ENCODE data around the gene PAN3. TPM values are rescaled to one million over a fixed set of nuclear protein-coding genes. Genes with fewer than 3 reads are reported as not detected.

The PAN3 gene, protein sequence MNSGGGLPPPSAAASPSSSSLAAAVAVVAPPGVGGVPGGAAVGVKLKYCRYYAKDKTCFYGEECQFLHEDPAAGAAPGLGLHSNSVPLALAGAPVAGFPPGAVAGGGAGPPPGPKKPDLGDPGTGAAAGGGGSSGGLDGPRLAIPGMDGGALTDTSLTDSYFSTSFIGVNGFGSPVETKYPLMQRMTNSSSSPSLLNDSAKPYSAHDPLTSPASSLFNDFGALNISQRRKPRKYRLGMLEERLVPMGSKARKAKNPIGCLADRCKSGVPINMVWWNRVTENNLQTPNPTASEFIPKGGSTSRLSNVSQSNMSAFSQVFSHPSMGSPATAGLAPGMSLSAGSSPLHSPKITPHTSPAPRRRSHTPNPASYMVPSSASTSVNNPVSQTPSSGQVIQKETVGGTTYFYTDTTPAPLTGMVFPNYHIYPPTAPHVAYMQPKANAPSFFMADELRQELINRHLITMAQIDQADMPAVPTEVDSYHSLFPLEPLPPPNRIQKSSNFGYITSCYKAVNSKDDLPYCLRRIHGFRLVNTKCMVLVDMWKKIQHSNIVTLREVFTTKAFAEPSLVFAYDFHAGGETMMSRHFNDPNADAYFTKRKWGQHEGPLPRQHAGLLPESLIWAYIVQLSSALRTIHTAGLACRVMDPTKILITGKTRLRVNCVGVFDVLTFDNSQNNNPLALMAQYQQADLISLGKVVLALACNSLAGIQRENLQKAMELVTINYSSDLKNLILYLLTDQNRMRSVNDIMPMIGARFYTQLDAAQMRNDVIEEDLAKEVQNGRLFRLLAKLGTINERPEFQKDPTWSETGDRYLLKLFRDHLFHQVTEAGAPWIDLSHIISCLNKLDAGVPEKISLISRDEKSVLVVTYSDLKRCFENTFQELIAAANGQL
- total RNA-seq = 10 to 100 TPM; 26.2 to 30.4 (median 27.1) TPM

DNA sequence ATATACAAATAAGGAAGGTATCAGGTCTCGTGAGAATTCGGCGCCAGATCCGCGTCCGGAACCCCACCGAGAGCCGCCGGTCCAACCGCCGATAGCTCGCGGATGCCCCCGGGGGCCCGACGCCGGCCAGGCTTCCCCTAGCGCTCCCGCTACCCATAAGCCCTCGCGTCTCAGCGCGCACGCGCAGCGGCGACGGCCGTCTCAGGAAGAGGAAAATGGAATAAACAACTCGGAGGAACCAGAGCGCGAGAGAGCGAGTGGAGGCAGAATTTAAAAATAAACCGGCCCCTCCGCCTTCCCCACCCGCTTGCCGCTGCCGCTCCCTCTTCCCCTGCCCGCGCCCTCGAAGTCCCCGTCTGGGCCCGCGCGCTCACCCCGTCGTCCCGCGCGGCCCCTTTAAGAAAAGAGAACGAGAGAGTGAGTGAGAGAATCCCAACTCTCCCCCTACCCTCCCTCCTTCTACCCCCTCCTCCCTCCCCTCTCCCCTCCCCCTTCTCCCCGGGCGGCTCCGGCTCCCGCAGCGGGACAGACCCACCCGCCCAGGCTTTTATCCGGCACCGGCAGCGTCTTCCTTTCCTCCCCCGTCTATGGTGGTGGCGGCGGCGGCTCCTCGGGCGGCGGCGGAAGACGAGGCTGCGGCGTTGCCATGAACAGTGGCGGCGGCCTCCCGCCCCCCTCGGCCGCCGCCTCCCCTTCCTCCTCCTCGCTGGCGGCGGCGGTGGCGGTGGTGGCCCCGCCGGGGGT is at the start of gene PAN3:
TSS of gene PAN3 (plus strand) at position 534 of the 744 bp plus-strand sequence. CDS start at position 647, 113 bp downstream.
- no peak for TF ChIP-seq POLR2A (IDR thresholded peaks at IDR 0.05; ENCODE audit: low read depth)
- no peak for TF ChIP-seq EP300 (IDR thresholded peaks at IDR 0.05)
- TF ChIP-seq, protein P1, sequence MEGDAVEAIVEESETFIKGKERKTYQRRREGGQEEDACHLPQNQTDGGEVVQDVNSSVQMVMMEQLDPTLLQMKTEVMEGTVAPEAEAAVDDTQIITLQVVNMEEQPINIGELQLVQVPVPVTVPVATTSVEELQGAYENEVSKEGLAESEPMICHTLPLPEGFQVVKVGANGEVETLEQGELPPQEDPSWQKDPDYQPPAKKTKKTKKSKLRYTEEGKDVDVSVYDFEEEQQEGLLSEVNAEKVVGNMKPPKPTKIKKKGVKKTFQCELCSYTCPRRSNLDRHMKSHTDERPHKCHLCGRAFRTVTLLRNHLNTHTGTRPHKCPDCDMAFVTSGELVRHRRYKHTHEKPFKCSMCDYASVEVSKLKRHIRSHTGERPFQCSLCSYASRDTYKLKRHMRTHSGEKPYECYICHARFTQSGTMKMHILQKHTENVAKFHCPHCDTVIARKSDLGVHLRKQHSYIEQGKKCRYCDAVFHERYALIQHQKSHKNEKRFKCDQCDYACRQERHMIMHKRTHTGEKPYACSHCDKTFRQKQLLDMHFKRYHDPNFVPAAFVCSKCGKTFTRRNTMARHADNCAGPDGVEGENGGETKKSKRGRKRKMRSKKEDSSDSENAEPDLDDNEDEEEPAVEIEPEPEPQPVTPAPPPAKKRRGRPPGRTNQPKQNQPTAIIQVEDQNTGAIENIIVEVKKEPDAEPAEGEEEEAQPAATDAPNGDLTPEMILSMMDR (IDR thresholded peaks at IDR 0.05) = peak in 1 of 3 experiments; percentile 19
- TF ChIP-seq POLR2AphosphoS5 (IDR thresholded peaks at IDR 0.05) = peak; percentile 82 to 94
- Histone ChIP-seq H3K27me3 (no peaks in the 10 kb centered on the region), H3K4me3 (peak within 1 kb of the TSS; percentile 77 to 100 (median 90)), H3K27ac (replicated peaks in 1 of 4) (peak within 1 kb of the TSS; percentile 96 to 98 (median 97)), H3K4me1 (peaks cover 23 to 48% (median 42%) of the 10 kb centered on the region in 4 donors), H3K36me3 (no peaks in the 10 kb centered on the region), H3K9me3 (no peaks in the 10 kb centered on the region)
- peak; percentile 95 for DNase-seq (ENCODE audit: extremely low spot score)
- intact Hi-C loops (cut with DNase I) = no loop called here
- WGBS = under 1% methylated on average over 74 of the region's 84 CpGs

DNA sequence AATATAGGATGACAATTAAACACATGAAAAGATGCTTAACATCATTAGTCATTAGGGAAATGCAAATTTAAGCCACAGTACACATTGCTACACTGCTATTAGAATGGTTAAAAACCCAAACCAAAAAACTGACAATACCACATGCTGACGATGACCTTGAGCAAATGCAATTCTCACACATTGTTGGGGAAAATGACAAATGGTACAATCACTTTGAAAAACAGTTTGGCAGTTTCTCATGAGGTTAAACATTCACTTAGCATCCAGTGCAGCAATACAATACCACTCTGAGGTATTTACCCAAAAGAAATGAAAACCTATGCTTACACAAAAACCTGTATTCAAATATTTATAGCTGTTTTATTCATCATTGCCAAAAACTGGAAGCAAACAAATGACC is 49.3 kb upstream of the PAN3 start:
- H3K4me1 ChIP-seq = no peaks in the 10 kb centered on the region
- TF ChIP-seq EP300 (IDR thresholded peaks at IDR 0.05) (no peak), POLR2A (IDR thresholded peaks at IDR 0.05; ENCODE audit: low read depth) (no peak), POLR2AphosphoS5 (IDR thresholded peaks at IDR 0.05) (no peak)
- TF ChIP-seq, protein P1 (IDR thresholded peaks at IDR 0.05) = no peak
- H3K4me3 ChIP-seq = no peak overlapping the region
- DNase-seq (ENCODE audit: extremely low spot score) = no peak
- H3K27ac ChIP-seq (replicated peaks in 1 of 4) = no peak overlapping the region
- WGBS = 31% methylated on average over 1 of the region's 1 CpG
- H3K9me3 ChIP-seq = no peaks in the 10 kb centered on the region
- H3K36me3 ChIP-seq = no peaks in the 10 kb centered on the region
- peaks cover 0 to 20% (median 3%) of the 10 kb centered on the region in 4 donors for H3K27me3 ChIP-seq
- intact Hi-C loops (cut with DNase I) = no loop called here

DNA sequence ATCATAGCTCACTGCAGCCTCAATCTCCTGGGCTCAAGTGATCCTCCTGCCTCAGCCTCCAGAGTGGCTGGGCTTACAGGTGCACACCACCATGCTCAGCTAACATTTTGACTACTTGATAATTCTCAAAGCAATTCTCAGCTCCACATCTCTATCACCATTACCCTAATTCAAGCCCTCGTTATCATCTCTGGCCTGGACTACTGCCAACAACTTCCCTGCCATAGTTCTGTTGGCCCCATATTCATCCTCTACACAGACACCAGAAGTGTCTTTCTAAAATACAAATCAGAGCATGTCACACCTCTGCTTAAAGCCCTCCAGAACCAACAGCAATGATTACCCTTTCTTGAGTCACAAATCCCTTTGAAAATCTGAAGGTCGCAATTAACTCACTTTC is 45.9 kb upstream of the PAN3 start:
- intact Hi-C loops (cut with DNase I) = no loop called here
- DNase-seq (ENCODE audit: extremely low spot score) = no peak
- Histone ChIP-seq H3K4me1 (no peaks in the 10 kb centered on the region), H3K27me3 (peaks cover 0 to 39% (median 3%) of the 10 kb centered on the region in 4 donors), H3K36me3 (no peaks in the 10 kb centered on the region), H3K9me3 (no peaks in the 10 kb centered on the region), H3K4me3 (no peak overlapping the region), H3K27ac (replicated peaks in 1 of 4) (no peak overlapping the region)
- no peak for TF ChIP-seq POLR2A (IDR thresholded peaks at IDR 0.05; ENCODE audit: low read depth)
- no peak for TF ChIP-seq POLR2AphosphoS5 (IDR thresholded peaks at IDR 0.05)
- TF ChIP-seq EP300 (IDR thresholded peaks at IDR 0.05) = no peak
- TF ChIP-seq, protein P1 (IDR thresholded peaks at IDR 0.05) = no peak
- WGBS = 69% methylated on average over 2 of the region's 2 CpGs

DNA sequence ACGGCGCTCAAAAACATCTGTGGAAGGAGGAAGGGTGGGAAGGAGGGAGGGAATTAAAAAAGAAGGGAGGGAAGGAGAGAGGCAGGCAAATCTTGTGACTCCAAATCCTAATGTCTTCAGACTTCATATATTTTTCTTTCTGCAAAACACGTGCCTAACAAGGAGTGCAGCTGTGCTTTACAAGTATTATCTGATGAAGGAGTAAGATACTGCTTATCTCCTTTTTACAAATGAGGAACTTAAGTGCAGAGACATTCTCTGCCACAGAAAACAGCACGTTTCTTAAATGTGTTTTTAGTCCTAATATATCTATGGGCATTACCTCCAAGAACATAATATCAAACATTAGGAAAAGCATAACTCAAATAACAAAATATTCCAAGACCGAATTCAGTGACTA is 44.5 kb upstream of the PAN3 start:
- Histone ChIP-seq H3K9me3 (no peaks in the 10 kb centered on the region), H3K27ac (replicated peaks in 1 of 4) (no peak overlapping the region), H3K4me3 (no peak overlapping the region), H3K36me3 (no peaks in the 10 kb centered on the region), H3K4me1 (no peaks in the 10 kb centered on the region), H3K27me3 (peaks cover 0 to 53% (median 6%) of the 10 kb centered on the region in 4 donors)
- WGBS = 41% methylated on average over 5 of the region's 5 CpGs
- TF ChIP-seq POLR2AphosphoS5 (IDR thresholded peaks at IDR 0.05) = no peak
- TF ChIP-seq, protein P1 (IDR thresholded peaks at IDR 0.05) = no peak
- TF ChIP-seq EP300 (IDR thresholded peaks at IDR 0.05) = no peak
- no peak for TF ChIP-seq POLR2A (IDR thresholded peaks at IDR 0.05; ENCODE audit: low read depth)
- no peak for DNase-seq (ENCODE audit: extremely low spot score)
- intact Hi-C loops (cut with DNase I) = no loop called here

All from esophagus muscularis mucosa (tissue), 4 donors.